PC-9 (cell line): ENCODE measurements around the gene DCST2.

Experiments used
- CTCF ChIP-seq: fragments of 200-600 bp; sonication (generic); conservative IDR thresholded peaks from 2 replicates; pipeline ENCODE4 v1.6.1; 2017; ENCODE audit warnings: mixed run types, antibody characterized with exemption, mild to moderate bottlenecking, moderate library complexity
- EZH2 ChIP-seq: fragments of 200-600 bp; sonication (generic); IDR thresholded peaks from 2 replicates; pipeline ENCODE4 v1.8.0; 2017; ENCODE audit warnings: antibody characterized with exemption, low read depth

DNA sequence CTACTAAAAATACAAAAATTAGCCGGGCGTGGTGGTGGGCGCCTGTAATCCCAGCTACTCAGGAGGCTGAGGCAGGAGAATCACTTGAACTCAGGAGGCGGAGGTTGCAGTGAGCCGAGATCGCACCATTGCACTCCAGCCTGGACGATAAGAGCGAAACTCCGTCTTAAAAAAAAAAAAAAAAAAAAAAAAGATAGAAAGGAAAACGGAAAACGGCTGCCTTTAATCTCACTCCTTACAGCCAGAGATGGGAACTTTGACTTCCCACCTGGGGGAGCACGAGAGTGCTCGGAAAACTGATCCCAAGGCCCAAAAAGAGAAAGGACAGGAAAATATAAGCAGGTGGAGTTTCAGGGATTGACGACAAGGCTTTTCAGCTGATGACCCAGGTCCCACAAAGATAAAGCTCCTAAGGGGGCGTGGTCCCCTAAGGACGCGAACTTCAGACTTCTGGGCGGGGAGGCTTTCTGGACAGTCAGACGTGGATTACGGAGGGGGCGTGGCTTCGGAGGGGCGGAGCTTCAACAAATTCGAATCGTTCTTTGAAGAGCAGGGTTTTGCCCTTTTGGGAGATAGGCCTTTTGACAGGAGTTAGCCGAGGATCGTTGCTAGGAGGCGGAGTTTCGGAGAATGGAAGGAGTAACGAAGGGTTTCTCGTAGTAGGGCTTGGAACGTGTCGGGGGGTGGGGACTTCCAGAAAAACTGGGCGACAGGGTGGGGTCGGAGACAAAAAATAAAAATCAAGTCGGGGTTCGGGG is 60.1 kb downstream of the DCST2 start:
- TF ChIP-seq CTCF: no peak
- no peak for TF ChIP-seq EZH2
